HG02973 (cell line): Measurements from ENCODE around the gene CNOT8.
"Not testable (repeated sequence)": the region's sequence is repeated elsewhere in the genome, so short reads cannot be mapped to it uniquely, and the experiment has no call there.

Experiments used
- ATAC-seq: cut with Tn5 transposase; IDR thresholded peaks from one replicate; pipeline ENCODE4 v1.9.1; 2021; ENCODE audit warnings: moderate library complexity; ENCODE audit not compliant: unreplicated experiment

CNOT8 gene

GRCh38 chr5:154834053-154834452 lies 24.4 kb upstream of the CNOT8 start:
- no peak for ATAC-seq

GRCh38 chr5:154835701-154836052 lies 22.8 kb upstream of the CNOT8 start:
- not testable (repeated sequence) for ATAC-seq

GRCh38 chr5:154836225-154836624 lies 22.2 kb upstream of the CNOT8 start:
- no peak for ATAC-seq

GRCh38 chr5:154837009-154837901 lies 21.2 kb upstream of the CNOT8 start:
- no peak for ATAC-seq

DNA sequence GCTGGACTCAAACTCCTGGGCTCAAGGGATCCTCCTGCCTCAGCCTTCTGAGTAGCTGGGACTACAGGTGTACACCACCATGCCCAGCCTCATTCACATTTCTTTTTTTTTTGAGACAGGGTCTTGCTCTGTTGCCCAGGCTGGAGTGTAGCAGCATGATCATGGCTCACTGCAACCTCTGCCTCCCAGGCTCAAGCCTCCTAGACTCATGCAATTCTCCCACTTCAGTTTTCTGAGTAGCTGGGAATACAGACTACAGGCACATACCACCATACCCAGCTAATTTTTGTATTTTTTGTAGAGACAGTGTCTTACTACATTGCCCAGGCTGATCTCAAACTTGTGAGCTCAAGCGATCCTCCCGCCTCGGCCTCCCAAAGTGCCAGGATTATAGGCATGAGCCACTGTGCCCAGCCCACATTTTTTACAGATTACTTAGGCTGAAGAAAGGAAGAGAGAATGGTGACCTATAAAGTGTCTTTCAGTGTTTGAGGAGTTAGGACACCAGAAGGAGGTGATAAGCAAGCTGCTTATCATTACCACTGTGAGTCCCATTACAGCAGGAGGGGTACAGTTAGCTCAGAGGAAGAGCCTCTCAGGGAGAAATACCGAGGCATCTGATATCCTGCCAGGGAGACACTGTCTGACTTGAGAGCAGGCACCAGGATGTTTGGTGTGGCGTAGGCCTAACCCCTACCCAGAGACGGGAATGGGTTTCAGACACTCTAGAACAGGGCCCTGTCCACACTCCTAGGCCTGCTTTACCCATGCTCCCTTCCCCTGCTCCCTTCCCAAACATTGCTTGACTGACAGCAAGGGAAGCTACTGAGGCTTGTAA lies 17.8 kb upstream of the CNOT8 start:
- ATAC-seq, result no peak

- no peak for ATAC-seq
Observed at GRCh38 chr5:154841273-154841661, 17.2 kb upstream of the CNOT8 start.

GRCh38 chr5:154842689-154843530 lies 15.5 kb upstream of the CNOT8 start:
- ATAC-seq, result no peak

DNA sequence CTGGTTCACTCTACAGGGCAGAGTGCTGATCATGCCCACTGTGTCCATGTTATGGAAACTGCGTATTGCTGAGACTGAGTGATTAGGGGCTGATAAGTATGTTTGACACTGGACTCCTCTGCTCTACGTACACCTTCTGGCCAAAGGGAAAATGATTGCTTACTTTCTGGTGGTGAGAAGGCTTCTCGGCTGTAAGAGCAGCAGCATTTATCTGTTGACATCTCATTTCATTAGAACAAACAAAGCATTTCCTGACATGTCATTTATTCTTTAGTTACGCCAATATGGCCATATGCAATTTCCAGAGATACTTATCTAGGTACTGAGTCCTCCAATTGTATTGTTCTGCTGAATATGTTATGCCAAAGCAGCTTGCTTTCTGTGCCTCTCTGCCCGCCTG lies 13.6 kb upstream of the CNOT8 start:
- no peak for ATAC-seq

- ATAC-seq, result no peak
Observed at GRCh38 chr5:154849264-154849785, 9.1 kb upstream of the CNOT8 start.

DNA sequence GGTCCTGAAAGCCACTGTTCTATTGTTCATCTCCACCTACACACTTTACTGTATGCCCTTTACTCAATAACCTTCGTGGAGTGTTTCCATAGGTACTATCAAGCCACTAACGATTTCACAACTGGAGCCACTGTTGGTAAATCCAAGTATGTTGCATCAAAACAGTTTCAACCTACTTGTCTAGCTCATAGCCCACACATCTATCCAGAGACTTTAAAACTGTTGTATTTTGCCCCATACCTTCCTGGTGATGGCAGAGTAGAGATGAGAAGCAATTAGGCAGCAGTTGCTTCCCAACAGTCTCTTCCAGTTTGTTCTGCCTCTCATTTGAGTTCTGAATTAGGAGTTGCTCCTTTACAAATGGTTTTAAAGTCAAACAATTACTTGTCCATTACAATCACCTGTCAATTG lies 8.6 kb upstream of the CNOT8 start:
- ATAC-seq, result no peak

GRCh38 chr5:154850255-154851062 lies 8.0 kb upstream of the CNOT8 start, which contains the start of gene FAXDC2:
FAXDC2 (minus strand) TSS chr5:154850603; CDS start chr5:154838178, 12,425 bp downstream.
- no peak for ATAC-seq

- ATAC-seq, result no peak
Observed at GRCh38 chr5:154851351-154851750, 7.1 kb upstream of the CNOT8 start.

DNA sequence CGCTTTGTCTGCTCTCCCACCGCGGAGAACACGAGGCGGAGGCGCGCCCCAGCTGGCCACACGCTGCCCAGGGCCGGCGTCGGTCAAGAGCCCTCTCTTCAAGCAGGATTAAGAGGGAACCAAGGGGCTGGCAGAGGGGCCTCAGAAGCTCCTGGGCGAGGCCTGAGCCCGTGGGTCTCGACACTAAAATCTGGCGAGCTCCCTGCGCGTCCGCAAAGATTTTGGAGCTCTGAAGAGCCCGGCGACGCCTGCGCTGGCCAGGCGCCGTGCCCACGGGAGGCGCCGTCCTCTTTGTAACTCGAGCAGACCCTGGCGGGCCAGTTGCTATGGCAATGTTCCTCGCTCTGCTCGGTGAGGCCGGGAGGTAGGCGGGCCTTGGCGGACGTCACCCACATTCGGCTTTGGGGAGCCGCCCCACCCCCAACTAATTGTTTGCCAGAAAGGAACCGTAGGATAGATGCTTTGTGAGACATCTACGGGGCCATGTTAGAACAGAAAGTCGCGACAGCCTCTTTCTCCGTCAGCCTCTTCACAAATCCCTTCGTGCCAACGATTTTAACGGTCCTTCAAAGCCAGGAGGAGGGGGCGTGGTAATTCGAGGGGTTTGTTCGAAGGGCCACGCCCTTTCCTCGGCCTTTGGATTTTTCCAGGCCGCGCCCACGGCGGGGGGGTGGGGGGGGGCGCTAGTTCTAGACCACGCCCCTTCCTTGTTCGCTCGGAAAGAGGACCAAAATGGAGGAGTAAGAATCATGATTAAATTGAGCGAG lies 714 bp upstream of the CNOT8 start:
- peak; percentile 61 for ATAC-seq

GRCh38 chr5:154858972-154859871 lies 795 bp downstream of the CNOT8 start:
- no peak for ATAC-seq

DNA sequence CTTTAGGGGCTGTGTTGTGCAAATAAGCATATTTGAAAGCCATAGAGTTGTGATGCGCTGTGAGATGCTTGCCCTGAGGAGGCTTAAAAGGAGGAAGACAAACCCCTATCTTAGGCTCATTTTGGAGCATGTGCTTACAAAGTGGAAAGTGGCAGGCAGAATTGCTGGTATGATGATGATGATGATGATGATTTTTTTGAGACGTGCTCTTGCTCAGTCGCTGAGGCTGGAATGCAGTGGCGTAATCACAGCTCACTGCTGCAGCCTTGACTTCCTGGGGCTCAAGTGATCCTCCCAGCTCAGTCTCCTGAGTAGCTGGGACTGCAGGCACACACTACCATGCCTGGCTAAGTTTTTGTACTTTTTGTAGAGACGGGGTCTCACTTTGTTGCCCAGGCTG lies 1.7 kb downstream of the CNOT8 start:
- ATAC-seq, result no peak

DNA sequence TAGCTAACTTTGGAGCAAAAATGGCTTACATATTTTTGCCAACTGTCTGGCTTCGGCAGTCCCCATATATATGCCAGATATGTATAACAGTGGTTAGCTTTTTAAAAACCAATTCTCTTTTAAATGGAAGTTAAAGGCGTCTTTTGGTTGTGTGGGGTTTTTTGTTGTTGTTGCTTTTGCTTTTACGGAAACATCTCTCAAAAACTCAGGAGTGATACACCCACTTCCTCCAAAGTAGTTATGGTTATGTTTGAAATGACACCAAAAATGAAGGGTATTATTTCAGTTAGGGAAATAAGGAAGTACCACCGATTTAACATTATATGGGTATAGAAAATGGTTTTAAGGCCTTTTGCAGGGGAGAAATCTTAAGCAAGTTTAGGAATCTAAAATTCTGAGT lies 2.3 kb downstream of the CNOT8 start:
- no peak for ATAC-seq

DNA sequence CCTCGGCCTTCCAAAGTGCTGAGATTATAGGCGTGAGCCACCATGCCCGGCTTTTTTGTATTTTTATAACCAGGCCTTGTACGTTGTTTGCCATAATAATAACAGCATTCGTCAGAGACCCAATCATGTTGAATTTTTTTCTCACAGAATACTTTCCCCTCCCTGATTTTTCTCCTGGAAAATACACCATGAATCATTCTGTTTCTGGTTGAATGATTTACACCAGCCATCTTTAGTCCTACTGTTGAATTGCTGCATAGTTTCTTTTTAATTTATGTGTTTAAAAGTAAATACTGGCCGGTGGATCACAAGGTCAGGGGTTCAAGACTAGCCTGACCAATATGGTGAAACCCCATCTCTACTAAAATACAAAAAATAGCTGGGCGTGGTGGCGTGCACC lies 3.5 kb downstream of the CNOT8 start:
- ATAC-seq, result no peak

DNA sequence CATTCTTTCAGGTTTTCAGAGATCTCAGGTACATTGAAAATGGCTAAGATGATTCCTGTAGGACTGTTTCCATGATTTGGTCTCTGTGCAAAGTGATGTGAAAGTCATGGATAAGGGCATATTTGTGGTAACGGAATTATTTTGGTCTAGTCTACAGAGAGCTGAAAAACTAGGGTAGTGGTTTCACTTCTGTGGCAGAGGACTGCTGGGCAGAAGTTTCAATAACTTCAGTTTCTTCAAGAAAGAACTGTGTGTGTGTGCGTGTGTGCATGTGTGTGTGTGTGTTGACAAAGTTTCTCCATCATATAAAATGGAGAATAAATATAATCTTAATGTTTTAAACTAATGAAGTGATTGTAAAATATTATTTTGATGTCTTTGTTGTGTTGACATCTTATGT lies 4.3 kb downstream of the CNOT8 start:
- ATAC-seq, result no peak
